Transverse colon (tissue), 3 donors: ENCODE data around the gene ITGA11.

Experiments
- POLR2A ChIP-seq: fragments of 450-650 bp; IDR thresholded peaks from one replicate; pipeline ENCODE4 v1.6.1; 2016; ENCODE audit warnings: antibody characterized with exemption, mild to moderate bottlenecking, moderate library complexity
- TF ChIP-seq, protein P1 (sequence below), 5 experiments: fragments of 200-600 bp in 3 of 5; fragments of 450-650 bp in 2 of 5; sonication (generic) in 3 of 5; IDR thresholded peaks; 1 replicate in 2 of 5; 2 replicates in 3 of 5; pipeline ENCODE4 v1.5.1; 2016 to 2017; ENCODE audit warnings: antibody characterized with exemption in 5 of 5, inconsistent platforms in 3 of 5, mild to moderate bottlenecking in 2 of 5, moderate library complexity in 1 of 5

DNA sequence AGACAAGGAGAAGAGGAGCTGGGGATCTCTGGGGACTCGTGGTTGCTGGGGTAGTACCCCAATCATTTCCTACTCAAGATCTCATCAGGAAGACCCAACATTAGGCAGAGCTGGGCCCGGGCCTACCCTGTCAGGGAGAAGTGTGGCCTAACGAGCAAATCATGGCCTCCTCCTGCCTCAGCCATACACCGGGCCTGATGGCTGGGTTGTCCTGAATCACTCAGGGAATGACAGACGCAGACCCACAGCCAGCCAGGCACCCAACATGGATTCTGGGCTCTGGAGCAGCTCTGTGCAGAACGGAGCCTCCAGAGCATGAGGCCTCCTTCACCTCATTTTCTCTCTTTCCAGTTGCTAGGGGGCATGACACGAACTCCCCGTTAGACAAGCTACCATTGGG is 19.7 kb downstream of the ITGA11 start:
- TF ChIP-seq, protein P1, sequence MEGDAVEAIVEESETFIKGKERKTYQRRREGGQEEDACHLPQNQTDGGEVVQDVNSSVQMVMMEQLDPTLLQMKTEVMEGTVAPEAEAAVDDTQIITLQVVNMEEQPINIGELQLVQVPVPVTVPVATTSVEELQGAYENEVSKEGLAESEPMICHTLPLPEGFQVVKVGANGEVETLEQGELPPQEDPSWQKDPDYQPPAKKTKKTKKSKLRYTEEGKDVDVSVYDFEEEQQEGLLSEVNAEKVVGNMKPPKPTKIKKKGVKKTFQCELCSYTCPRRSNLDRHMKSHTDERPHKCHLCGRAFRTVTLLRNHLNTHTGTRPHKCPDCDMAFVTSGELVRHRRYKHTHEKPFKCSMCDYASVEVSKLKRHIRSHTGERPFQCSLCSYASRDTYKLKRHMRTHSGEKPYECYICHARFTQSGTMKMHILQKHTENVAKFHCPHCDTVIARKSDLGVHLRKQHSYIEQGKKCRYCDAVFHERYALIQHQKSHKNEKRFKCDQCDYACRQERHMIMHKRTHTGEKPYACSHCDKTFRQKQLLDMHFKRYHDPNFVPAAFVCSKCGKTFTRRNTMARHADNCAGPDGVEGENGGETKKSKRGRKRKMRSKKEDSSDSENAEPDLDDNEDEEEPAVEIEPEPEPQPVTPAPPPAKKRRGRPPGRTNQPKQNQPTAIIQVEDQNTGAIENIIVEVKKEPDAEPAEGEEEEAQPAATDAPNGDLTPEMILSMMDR (IDR thresholded peaks at IDR 0.05) = no peak
- no peak for TF ChIP-seq POLR2A
